MCF 10A (cell line): ENCODE measurements around the gene CACNA1H. TPM values are rescaled to one million over a fixed set of nuclear protein-coding genes. Genes with fewer than 3 reads are reported as not detected.

Experiments used
- BruUV-seq: library from RNA; stranded (reverse); fragments of 400-500 nt; replicated peaks from 2 replicates; lab custom pipeline; 2021; lab: Mats Ljungman, UMichigan
- CTCF ChIA-PET: fragments of 300-600 bp; sonication (Branson Sonifier 250); formaldehyde crosslinking; extraction: SDS; loops from one replicate; lab custom pipeline; 2021; ENCODE audit warnings: antibody characterized with exemption, inconsistent platforms; lab: Yijun Ruan, JAX
- POLR2A ChIA-PET: fragments of 300-600, 350-650 bp; sonication (Branson Sonifier 250); formaldehyde crosslinking; extraction: SDS; loops from one replicate; lab custom pipeline; 2020; ENCODE audit warnings: antibody characterized with exemption, inconsistent platforms; lab: Yijun Ruan, JAX
- DNase-seq: peaks from one replicate; pipeline ENCODE4 v3.0.0-alpha.2; 2018; ENCODE audit not compliant: unreplicated experiment
- H3K27ac Mint-ChIP-seq: one replicate; pipeline ENCODE4 v1.8.0; 2022; ENCODE audit warnings: mild to moderate bottlenecking, low read depth, mixed read lengths; ENCODE audit not compliant: unreplicated experiment
- H3K27me3 Mint-ChIP-seq: one replicate; pipeline ENCODE4 v1.8.0; 2022; ENCODE audit warnings: mixed read lengths; ENCODE audit not compliant: insufficient read depth, unreplicated experiment
- H3K36me3 Mint-ChIP-seq: one replicate; pipeline ENCODE4 v1.8.0; 2022; ENCODE audit warnings: mild to moderate bottlenecking, moderate library complexity, mixed read lengths; ENCODE audit not compliant: insufficient read depth, unreplicated experiment
- H3K4me1 Mint-ChIP-seq: one replicate; pipeline ENCODE4 v1.8.0; 2022; ENCODE audit warnings: mixed read lengths; ENCODE audit not compliant: insufficient read depth, unreplicated experiment
- H3K4me3 Mint-ChIP-seq: one replicate; pipeline ENCODE4 v1.8.0; 2022; ENCODE audit warnings: mild to moderate bottlenecking, moderate library complexity, mixed read lengths; ENCODE audit not compliant: unreplicated experiment
- H3K9me3 Mint-ChIP-seq: one replicate; pipeline ENCODE4 v1.8.0; 2022; ENCODE audit warnings: mixed read lengths; ENCODE audit not compliant: unreplicated experiment
- CTCF ChIP-seq: fragments of 200-600 bp; IDR thresholded peaks from one replicate; pipeline ENCODE4 v1.8.0; 2022; ENCODE audit warnings: antibody characterized with exemption, mild to moderate bottlenecking; ENCODE audit not compliant: unreplicated experiment
- intact Hi-C: fragments of 100-400 bp; cut with micrococcal nuclease; formaldehyde crosslinking; loops from 2 replicates; pipeline ENCODE4 v1.14.1; 2022
- total RNA-seq: library from RNA; stranded (reverse); gene quantifications from 2 replicates; pipeline ENCODE4 v1.2.3, GENCODE V29; 2022

Gene CACNA1H
- total RNA-seq, 1 experiment from 2014 or later, result not detected

GRCh38 chr16:1127971-1128715, 24.8 kb upstream of the CACNA1H start:
- CTCF ChIA-PET, result no interaction called here
- Mint-ChIP-seq H3K9me3 (no peaks in the 10 kb centered on the region), H3K36me3 (no peaks in the 10 kb centered on the region), H3K27me3 (no peaks in the 10 kb centered on the region), H3K4me1 (no peaks in the 10 kb centered on the region), H3K4me3 (no peak overlapping the region), H3K27ac (no peak overlapping the region)
- TF ChIP-seq CTCF, result no peak
- no peak for DNase-seq
- intact Hi-C loops, result no loop called here
- BruUV-seq, result no TSS peak
- POLR2A ChIA-PET, result no interaction called here

- H3K9me3 Mint-ChIP-seq, result no peaks in the 10 kb centered on the region
- H3K27ac Mint-ChIP-seq, result no peak overlapping the region
- intact Hi-C loops, result no loop called here
- TF ChIP-seq CTCF, result no peak
- H3K36me3 Mint-ChIP-seq, result no peaks in the 10 kb centered on the region
- H3K4me1 Mint-ChIP-seq, result no peaks in the 10 kb centered on the region
- CTCF ChIA-PET, result no interaction called here
- DNase-seq, result no peak
- no peaks in the 10 kb centered on the region for H3K27me3 Mint-ChIP-seq
- no peak overlapping the region for H3K4me3 Mint-ChIP-seq
- no TSS peak for BruUV-seq
- POLR2A ChIA-PET, result no interaction called here
Observed at GRCh38 chr16:1129106-1129960, 23.6 kb upstream of the CACNA1H start.

GRCh38 chr16:1130382-1130781, 22.5 kb upstream of the CACNA1H start:
- BruUV-seq, result no TSS peak
- H3K4me3 Mint-ChIP-seq, result no peak overlapping the region
- TF ChIP-seq CTCF, result no peak
- no peaks in the 10 kb centered on the region for H3K4me1 Mint-ChIP-seq
- no peak for DNase-seq
- no peak overlapping the region for H3K27ac Mint-ChIP-seq
- H3K36me3 Mint-ChIP-seq, result no peaks in the 10 kb centered on the region
- H3K9me3 Mint-ChIP-seq, result no peaks in the 10 kb centered on the region
- ChIA-PET CTCF (no interaction called here), POLR2A (interaction anchor here (0.6 kb wide), 1 partner anchor 768 kb away, joined by 3 read pairs; no protein-coding TSS in a partner anchor)
- intact Hi-C loops, result no loop called here
- H3K27me3 Mint-ChIP-seq, result no peaks in the 10 kb centered on the region

GRCh38 chr16:1131378-1131994, 21.4 kb upstream of the CACNA1H start:
- BruUV-seq, result no TSS peak
- H3K4me1 Mint-ChIP-seq, result no peaks in the 10 kb centered on the region

More at GRCh38 chr16:1131378-1131994, 21.4 kb upstream of the CACNA1H start:
- intact Hi-C loops, result no loop called here
- no peak for DNase-seq
- Mint-ChIP-seq H3K4me3 (no peak overlapping the region), H3K27ac (no peak overlapping the region), H3K27me3 (no peaks in the 10 kb centered on the region), H3K36me3 (no peaks in the 10 kb centered on the region), H3K9me3 (no peaks in the 10 kb centered on the region)
- no peak for TF ChIP-seq CTCF
- CTCF ChIA-PET, result no interaction called here
- POLR2A ChIA-PET, result no interaction called here
